ENCODE data around the gene TOMT.
"Not testable (repeated sequence)": the region's sequence is repeated elsewhere in the genome, so short reads cannot be mapped to it uniquely, and the experiment has no call there.

The TOMT gene

GRCh38 chr11:72123117-72123653, 17.5 kb downstream of the TOMT start:
- no peak overlapping the region for H3K4me3 ChIP-seq (ENCODE audit: low read depth, low read length)

GRCh38 chr11:72124046-72124445, 18.3 kb downstream of the TOMT start:
- no peak overlapping the region for H3K4me3 ChIP-seq (ENCODE audit: low read depth, low read length)

DNA sequence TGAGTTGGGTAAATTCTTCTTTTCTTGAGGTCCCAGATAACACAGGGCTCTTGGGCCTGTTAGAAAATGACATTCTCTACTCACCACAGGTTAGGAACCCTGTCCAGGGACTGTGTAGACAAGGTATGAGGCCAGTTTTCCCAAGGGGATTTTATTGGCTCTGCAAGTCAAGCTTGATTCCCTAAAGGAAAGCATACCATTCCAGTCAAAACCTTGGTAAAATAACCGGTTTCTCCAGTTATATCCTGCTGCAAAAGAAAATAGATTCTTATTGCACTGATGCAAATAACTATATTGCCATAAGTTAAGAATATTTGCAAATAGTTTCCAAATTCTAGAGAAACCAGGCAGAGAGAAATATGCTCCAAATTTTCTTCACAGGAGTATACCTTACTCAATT, 20.2 kb downstream of the TOMT start:
- no peak overlapping the region for H3K4me3 ChIP-seq (ENCODE audit: low read depth, low read length)

- no peak overlapping the region for H3K4me3 ChIP-seq (ENCODE audit: low read depth, low read length)
These were observed 22.2 kb downstream of the TOMT start for GRCh38 chr11:72127923-72128322.

GRCh38 chr11:72129381-72129780, 23.7 kb downstream of the TOMT start:
- H3K4me3 ChIP-seq (ENCODE audit: low read depth, low read length) = no peak overlapping the region

DNA sequence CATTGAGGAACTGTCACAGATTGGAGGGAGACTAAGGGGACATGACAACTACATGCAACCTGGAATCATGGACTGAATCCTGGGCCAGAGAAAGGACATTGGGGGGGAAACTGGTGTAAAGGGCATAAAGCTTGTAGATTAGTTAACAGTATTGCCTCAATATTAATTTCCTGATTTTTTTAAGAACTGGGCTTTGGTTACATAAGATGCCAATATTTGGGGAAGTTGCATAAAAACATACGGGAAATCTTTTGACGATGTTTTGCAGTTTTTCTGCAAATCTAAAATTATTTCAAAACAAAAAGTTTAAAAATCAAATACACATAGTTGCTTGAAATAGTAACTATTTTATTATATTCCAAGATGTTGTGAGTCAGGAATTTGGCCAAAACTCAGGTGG, 26.9 kb downstream of the TOMT start:
- H3K4me3 ChIP-seq (ENCODE audit: low read depth, low read length) = no peak overlapping the region

DNA sequence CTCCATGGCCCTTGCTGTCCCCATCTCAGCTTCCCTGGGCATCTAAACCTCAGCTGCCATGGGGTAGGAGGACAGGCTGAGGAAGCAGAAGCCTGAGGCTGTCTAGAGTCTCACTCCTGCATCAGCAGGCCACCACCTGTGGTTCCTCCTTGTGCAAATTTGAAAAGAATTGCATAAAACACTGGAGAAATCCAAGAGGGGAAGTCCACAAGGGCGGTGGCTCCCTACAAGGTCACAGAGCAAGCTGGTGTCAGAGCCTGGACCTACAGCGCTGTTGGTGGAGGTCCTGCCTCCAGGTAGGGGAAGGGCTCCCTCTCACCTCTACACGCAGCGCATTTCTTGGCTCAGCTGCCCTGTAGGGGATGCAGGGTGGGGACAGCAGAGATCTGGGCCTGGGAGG, 29.7 kb downstream of the TOMT start, which contains the start of gene FOLR3:
FOLR3 (plus strand) TSS at position 253 of the 400 bp plus-strand sequence. CDS start 228 bp downstream, outside the sequence.
- not testable (repeated sequence) for H3K4me3 ChIP-seq (ENCODE audit: low read depth, low read length)

GRCh38 chr11:72135891-72136683, 30.4 kb downstream of the TOMT start:
- H3K4me3 ChIP-seq (ENCODE audit: low read depth, low read length) = no peak overlapping the region

- H3K4me3 ChIP-seq (ENCODE audit: low read depth, low read length) = no peak overlapping the region
These were observed 31.0 kb downstream of the TOMT start for GRCh38 chr11:72136684-72137262.

GRCh38 chr11:72138821-72139390, 33.2 kb downstream of the TOMT start:
- no peak overlapping the region for H3K4me3 ChIP-seq (ENCODE audit: low read depth, low read length)

DNA sequence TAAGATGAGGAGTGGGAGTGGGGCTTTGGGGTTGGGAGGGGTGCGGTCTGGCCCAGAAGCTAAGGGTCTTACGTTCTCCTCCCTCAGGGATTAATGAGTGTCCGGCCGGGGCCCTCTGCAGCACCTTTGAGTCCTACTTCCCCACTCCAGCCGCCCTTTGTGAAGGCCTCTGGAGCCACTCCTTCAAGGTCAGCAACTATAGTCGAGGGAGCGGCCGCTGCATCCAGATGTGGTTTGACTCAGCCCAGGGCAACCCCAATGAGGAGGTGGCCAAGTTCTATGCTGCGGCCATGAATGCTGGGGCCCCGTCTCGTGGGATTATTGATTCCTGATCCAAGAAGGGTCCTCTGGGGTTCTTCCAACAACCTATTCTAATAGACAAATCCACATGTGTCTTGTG, 33.8 kb downstream of the TOMT start:
- no peak overlapping the region for H3K4me3 ChIP-seq (ENCODE audit: low read depth, low read length)

GRCh38 chr11:72140661-72141060, 34.9 kb downstream of the TOMT start:
- no peak overlapping the region for H3K4me3 ChIP-seq (ENCODE audit: low read depth, low read length)

- H3K4me3 ChIP-seq (ENCODE audit: low read depth, low read length) = no peak overlapping the region
These were observed 35.3 kb downstream of the TOMT start for GRCh38 chr11:72141066-72141465.

DNA sequence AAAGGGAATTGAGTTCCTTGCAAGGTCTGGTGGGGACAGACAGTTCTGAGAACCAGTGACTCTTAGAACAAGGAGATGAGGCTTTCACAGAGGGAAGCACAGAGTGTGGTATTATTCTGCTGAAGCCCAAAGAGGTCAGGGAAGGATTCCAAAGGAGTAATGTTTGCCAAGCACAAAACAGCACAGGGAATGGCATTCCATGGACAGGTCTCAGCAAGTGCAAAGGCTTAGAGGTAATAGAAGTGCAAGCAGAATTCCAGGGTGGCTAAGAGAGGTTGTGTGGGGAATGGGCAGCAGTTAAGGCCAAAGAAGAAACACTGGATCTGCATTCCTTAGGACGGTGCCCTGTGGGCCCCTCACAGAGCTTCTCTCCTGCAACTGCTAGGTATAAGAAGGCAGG, 36.4 kb downstream of the TOMT start:
- H3K4me3 ChIP-seq (ENCODE audit: low read depth, low read length) = not testable (repeated sequence)

- H3K4me3 ChIP-seq (ENCODE audit: low read depth, low read length) = not testable (repeated sequence)
These were observed 36.8 kb downstream of the TOMT start for GRCh38 chr11:72142543-72142942.

GRCh38 chr11:72144807-72145565, 39.3 kb downstream of the TOMT start:
- no peak overlapping the region for H3K4me3 ChIP-seq (ENCODE audit: low read depth, low read length)

DNA sequence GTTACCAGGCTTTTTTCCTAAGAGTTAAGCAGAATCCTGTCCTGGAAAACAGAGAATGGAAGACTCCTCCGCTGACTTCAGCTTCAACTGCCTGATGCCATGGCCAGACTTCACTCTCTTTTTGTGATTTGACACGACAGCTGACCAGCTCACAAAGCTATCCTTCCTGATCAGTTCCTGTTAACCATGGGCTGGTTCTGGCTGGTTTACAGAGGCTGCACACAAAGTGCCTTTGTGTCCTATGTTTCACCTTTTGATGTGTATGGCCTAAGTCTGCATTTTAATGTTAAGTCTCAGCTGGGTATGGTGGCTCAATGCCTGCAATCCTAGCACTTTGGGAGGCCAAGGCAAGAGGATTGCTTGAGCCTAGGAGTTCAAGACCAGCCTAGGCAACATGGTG, 40.9 kb downstream of the TOMT start:
- no peak overlapping the region for H3K4me3 ChIP-seq (ENCODE audit: low read depth, low read length)

GRCh38 chr11:72150882-72151281, 45.2 kb downstream of the TOMT start:
- no peak overlapping the region for H3K4me3 ChIP-seq (ENCODE audit: low read depth, low read length)

- not testable (repeated sequence) for H3K4me3 ChIP-seq (ENCODE audit: low read depth, low read length)
These were observed 48.1 kb downstream of the TOMT start for GRCh38 chr11:72153874-72154273.

DNA sequence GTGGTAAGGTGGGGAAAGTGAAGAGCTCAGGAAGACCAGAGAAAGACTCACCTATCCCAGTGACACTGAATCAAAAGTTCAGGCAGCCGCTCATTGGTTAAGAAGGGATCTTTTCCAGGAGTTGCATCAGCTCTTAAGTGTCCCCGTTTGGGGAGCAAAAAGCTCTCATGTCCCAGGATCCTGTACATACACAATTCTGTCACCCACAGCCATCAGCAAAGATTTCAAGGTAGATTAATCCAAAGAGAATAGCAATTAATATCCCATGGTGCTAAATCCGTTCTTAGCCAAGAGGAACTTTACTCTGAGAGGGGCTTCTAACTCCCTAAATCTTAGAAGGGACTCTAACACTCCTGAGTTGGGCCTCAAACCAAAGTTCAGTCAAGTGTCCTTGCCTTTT, 49.1 kb downstream of the TOMT start:
- no peak overlapping the region for H3K4me3 ChIP-seq (ENCODE audit: low read depth, low read length)

- H3K4me3 ChIP-seq (ENCODE audit: low read depth, low read length) = no peak overlapping the region
These were observed 50.0 kb downstream of the TOMT start for GRCh38 chr11:72155751-72156150.
